Measurements from ENCODE around the gene GABBR2. TPM values are rescaled to one million over a fixed set of nuclear protein-coding genes. Genes with fewer than 3 reads are reported as not detected.

The GABBR2 gene
- total RNA-seq, 1 donor from 2014 or later = 0.24 TPM

DNA sequence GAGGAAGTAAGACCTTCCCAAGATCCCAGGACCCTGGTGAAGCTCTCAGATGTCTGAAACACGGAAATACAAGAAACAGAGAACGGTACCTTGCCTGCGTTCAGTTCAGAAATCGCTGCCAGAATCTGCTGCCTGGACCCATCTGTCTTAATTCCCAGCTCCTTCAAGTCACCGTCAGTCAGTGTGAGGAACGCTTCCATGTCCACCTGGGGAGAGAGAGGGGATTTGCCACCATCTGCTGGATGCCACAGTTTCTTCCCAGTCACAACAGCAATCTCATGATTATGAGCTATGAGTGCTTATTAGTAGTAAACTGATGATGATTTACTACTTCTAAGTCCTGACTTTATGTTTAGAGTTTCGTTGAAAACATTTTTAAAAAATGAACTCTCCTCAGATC, 36.7 kb upstream of the GABBR2 start:
- H3K27me3 ChIP-seq (ENCODE audit: low read depth) = no peaks in the 10 kb centered on the region
- DNase-seq (no peak), ATAC-seq (no peak)
- no peak overlapping the region for H3K27ac ChIP-seq
- intact Hi-C loops (cut with DNase I) = no loop called here
- H3K4me1 ChIP-seq = no peaks in the 10 kb centered on the region
- H3K4me3 ChIP-seq = no peak overlapping the region
- peaks cover 24% of the 10 kb centered on the region for H3K36me3 ChIP-seq
- TF ChIP-seq, protein P1, sequence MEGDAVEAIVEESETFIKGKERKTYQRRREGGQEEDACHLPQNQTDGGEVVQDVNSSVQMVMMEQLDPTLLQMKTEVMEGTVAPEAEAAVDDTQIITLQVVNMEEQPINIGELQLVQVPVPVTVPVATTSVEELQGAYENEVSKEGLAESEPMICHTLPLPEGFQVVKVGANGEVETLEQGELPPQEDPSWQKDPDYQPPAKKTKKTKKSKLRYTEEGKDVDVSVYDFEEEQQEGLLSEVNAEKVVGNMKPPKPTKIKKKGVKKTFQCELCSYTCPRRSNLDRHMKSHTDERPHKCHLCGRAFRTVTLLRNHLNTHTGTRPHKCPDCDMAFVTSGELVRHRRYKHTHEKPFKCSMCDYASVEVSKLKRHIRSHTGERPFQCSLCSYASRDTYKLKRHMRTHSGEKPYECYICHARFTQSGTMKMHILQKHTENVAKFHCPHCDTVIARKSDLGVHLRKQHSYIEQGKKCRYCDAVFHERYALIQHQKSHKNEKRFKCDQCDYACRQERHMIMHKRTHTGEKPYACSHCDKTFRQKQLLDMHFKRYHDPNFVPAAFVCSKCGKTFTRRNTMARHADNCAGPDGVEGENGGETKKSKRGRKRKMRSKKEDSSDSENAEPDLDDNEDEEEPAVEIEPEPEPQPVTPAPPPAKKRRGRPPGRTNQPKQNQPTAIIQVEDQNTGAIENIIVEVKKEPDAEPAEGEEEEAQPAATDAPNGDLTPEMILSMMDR (IDR thresholded peaks at IDR 0.05) = no peak
- H3K9me3 ChIP-seq = no peaks in the 10 kb centered on the region

DNA sequence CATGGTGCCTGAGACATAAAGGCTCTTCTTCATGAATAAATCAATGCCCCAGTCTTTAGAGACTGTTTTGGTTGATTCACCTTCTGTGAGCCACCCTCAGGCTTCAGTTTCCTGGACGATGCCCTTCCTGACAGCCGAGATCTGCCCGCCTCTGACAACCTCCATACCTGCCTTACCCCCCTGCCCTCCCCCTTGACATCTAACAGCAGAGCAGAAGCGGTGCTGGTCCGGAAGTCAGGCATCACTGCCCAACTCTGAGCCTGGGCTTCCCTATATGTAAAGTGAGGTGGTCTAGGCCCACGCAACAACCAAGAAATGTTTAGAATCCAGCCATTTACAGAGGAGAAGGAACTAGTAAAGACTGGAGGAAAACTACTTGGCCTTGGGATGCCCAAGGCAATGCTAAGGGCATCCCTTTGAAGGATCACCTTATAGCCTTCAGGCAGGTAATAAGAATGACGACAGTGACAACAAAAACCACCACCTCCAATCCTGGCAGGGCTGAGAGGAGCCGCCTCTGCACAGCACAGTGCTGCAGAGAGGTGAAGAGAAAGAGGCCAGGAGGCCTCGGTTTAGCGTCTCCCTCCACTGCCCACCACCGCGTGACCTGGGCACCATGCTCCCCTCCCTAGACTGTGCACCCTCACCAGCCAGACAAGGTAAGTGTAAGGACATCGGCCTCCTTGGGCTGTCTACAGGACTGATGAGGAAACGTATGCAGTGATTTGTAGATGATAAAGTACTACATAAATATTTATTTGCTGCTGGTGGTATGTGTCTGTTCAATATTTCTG, 35.3 kb upstream of the GABBR2 start:
- Histone ChIP-seq H3K27ac (no peak overlapping the region), H3K4me1 (no peaks in the 10 kb centered on the region), H3K9me3 (no peaks in the 10 kb centered on the region), H3K27me3 (ENCODE audit: low read depth) (no peaks in the 10 kb centered on the region), H3K36me3 (peaks cover 23% of the 10 kb centered on the region), H3K4me3 (no peak overlapping the region)
- intact Hi-C loops (cut with DNase I) = no loop called here
- ATAC-seq (no peak), DNase-seq (no peak)
- TF ChIP-seq, protein P1 (IDR thresholded peaks at IDR 0.05) = no peak

DNA sequence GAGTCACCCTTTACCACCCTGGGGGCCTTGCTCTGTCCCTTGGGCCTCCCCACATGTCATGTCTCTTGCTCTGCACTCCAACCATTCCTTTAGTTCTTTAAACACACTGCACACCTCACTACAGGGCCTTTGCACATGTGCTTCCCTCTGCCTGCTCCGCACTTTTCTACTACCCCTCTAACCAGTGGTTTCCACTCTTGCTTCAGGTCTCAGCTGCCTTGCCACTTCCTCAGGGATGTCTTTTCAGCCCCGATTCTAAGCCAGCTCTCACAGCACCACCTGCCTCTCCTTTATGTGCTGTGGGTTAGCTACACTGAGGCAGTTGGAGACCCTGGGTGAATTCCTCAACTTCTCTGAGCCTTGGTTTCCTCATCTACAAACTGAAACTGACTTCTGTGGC, 34.6 kb upstream of the GABBR2 start:
- H3K36me3 ChIP-seq = peaks cover 23% of the 10 kb centered on the region
- DNase-seq = no peak
- no peak overlapping the region for H3K27ac ChIP-seq
- TF ChIP-seq, protein P1 (IDR thresholded peaks at IDR 0.05) = no peak
- H3K27me3 ChIP-seq (ENCODE audit: low read depth) = no peaks in the 10 kb centered on the region
- no peaks in the 10 kb centered on the region for H3K4me1 ChIP-seq
- ATAC-seq = no peak
- no peak overlapping the region for H3K4me3 ChIP-seq
- intact Hi-C loops (cut with DNase I) = no loop called here
- no peaks in the 10 kb centered on the region for H3K9me3 ChIP-seq

DNA sequence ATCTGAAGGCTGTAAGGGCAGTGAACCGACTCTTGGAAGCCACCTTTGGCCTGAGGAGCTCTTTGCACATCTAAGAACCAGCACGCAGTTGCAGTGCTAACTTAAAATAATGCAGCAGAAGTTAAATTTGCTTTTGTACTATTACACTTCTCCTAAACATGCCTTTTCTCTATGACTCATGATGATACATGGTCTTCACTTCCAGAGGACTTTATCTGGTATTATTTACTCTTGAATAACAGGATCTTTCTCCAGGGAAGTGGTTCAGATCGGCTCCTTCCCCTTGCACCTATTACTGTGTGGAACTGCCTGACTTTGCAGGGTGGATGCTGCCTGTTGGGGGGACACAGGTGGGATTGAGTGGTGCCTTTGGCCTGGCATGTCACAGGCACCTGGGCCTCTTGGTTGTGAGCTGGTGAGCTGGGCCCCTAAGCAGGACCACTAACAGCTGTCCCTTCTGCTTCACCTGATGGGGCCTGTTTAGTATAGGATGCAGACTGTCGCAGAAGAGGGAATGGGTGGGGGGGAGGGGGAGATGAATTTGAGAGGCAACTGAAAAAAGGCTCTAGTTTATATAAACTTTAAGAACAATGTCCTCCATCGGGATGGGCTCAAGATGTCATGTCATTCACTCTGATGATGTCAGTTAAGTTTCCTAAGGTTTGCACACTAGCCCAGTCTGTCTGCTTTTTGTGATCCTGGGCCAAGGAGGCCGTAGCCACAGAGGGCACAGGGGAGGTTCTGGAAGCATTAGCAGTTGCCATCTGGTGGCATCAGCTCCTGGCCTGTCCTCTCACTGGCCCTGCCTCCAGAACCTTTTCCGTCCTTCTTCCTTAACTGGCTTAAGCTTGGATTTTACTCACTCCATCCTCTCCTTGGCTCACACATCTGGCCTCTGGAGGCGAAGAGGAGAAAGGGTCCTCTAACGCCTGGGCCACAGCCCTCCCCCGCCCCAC, 33.9 kb upstream of the GABBR2 start:
- peaks cover 23% of the 10 kb centered on the region for H3K36me3 ChIP-seq
- no peak overlapping the region for H3K4me3 ChIP-seq
- TF ChIP-seq, protein P1 (IDR thresholded peaks at IDR 0.05) = no peak
- H3K27me3 ChIP-seq (ENCODE audit: low read depth) = no peaks in the 10 kb centered on the region
- H3K4me1 ChIP-seq = no peaks in the 10 kb centered on the region
- DNase-seq (no peak), ATAC-seq (no peak)
- H3K9me3 ChIP-seq = no peaks in the 10 kb centered on the region
- intact Hi-C loops (cut with DNase I) = no loop called here
- no peak overlapping the region for H3K27ac ChIP-seq

DNA sequence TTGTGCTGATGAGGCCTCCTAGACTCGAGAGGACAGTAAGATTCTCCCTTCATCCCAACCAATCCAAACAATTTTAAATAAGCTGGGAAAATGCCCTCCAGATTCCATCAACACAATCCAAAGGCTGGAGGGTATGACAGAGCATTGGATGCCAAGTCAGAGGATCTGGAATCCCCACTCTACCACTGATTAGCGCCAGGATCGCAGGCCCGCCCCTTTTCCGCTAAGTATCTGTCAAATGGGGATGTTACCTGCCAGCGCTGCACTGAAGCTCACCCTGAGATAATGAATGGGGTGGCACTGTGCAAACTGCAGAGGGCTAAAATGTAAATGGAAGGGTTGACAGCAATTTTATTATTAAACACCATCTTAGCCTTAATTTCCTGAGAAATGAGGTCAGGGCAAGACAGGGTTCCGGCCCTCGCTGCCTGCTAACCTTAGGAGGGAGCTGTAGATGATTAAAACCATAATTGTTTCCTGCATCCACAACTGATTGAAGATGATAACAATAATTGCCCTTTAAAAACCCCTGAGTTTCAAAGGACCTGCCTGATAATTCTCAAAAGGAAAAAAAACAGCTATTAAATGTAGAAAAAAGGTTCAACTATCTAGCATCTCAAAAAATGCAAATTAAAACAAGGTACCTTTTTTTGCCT, 31.6 kb upstream of the GABBR2 start:
- ATAC-seq = no peak

More for the DNA sequence above, 31.6 kb upstream of the GABBR2 start:
- TF ChIP-seq, protein P1 (IDR thresholded peaks at IDR 0.05) = no peak
- H3K9me3 ChIP-seq = no peaks in the 10 kb centered on the region
- no peak for DNase-seq
- peaks cover 26% of the 10 kb centered on the region for H3K36me3 ChIP-seq
- H3K27me3 ChIP-seq (ENCODE audit: low read depth) = no peaks in the 10 kb centered on the region
- no peak overlapping the region for H3K4me3 ChIP-seq
- no peak overlapping the region for H3K27ac ChIP-seq
- H3K4me1 ChIP-seq = no peaks in the 10 kb centered on the region
- intact Hi-C loops (cut with DNase I) = no loop called here

Data from lower lobe of right lung (tissue), 2 donors.